Left kidney (tissue), 2 donors: Measurements from ENCODE around the gene MYO7A. TPM values are rescaled to one million over a fixed set of nuclear protein-coding genes. Genes with fewer than 3 reads are reported as not detected.

Experiments used
- DNase-seq: peaks from one replicate; pipeline ENCODE4 v3.0.0-alpha.2; 2013
- polyA plus RNA-seq: library from polyadenylated mRNA; unstranded; fragments of 120-200 nt; gene quantifications from one replicate; pipeline ENCODE4 v1.2.1, GENCODE V29; 2013; ENCODE audit not compliant: insufficient read length

MYO7A gene
- polyA plus RNA-seq, 1 donor = 3.7 TPM

DNA sequence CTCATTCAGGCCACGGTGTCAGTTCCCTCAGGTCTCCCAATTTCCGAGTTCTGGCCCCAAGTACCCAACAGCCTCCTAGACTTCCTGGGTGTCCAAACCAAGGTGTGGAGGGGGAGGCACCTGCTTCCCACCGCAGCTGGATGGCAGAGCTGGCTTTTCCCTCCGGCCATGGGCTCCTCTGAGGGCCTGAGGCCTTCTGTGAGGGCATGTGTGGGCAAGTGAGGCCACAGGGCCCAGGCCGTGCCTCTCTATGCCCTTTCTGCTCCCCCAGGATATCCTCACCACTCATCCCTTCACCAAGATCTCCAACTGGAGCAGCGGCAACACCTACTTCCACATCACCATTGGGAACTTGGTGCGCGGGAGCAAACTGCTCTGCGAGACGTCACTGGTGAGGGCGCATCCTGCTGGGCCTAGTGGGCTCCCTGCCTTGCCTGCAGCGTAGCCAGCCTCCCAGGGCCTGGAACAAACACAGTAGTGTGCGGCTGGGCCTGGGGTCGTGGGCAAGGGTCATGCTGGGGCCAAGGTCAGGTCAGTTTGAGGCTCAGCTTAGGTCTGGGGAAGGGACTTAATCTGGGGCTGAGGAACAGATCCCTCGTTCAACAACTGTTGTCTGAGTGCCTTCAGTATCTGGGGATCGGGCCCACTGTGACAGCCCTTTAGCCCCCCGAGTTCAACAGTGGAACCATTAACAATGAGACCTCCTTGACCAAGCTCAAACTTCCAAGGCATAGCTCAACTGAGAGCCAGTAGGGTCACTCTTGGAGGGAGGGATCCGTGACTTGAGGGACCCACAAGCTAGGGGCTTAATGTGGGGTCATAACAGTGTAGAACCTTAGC, 85.8 kb downstream of the MYO7A start:
- DNase-seq = no peak

DNA sequence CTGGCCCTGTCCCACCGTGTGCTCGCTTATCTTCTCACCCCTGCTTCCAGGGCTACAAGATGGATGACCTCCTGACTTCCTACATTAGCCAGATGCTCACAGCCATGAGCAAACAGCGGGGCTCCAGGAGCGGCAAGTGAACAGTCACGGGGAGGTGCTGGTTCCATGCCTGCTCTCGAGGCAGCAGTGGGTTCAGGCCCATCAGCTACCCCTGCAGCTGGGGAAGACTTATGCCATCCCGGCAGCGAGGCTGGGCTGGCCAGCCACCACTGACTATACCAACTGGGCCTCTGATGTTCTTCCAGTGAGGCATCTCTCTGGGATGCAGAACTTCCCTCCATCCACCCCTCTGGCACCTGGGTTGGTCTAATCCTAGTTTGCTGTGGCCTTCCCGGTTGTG, 86.5 kb downstream of the MYO7A start:
- DNase-seq = no peak

DNA sequence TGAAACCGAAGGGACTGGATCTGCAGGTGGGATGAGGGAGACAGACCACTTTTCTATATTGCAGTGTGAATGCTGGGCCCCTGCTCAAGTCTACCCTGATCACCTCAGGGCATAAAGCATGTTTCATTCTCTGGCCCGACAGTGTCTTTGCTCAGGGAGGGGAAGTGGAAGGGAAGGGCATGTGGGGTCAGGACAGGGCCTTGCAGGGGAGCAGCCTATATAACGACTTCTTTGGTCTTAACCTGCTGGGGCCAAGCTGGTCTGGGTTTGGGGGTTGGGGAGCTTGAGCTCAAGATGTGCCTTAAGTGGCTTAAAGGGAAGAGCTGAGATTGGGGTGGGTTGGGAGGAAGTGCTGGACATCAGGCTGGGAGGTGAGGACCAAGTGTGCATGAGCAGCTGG, 87.1 kb downstream of the MYO7A start:
- no peak for DNase-seq

DNA sequence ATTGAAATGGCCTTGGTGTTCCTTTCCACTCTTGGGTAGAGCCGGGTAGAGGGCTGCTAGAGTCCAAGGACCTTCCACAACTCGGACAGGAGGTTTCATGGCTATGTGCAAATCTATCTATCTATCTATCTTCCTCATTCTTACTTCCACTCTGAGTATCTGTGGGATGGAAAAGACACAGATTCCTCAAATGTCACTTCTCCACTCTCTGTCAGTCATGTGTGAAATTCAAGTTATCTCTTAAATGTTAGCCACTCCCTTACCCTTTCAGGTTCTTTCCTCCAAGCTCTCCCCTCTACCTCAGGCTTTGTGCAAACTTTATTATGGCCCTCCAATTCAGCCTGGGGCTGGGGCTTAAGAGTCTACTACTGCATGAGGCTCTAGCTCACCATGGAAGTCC, 89.1 kb downstream of the MYO7A start:
- DNase-seq = no peak

DNA sequence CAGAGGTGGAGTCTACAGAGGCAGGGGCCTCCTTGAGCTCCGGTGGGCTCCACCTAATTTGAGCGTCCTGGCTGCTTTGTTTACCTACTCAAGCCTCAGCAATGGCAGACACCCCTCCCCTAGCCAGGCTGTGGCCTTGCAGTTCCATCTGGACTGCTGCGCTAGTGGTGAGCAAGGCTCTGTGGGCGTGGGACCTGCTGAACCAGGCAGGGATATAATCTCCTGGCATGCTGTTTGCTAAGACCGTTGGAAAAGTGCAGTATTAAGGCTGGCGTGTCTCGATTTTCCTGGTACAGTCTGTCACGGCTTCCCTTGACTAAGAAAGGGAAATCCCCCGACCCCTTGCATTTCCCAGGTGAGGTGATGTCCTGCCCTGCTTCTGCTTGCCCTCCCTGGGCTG, 95.8 kb downstream of the MYO7A start:
- no peak for DNase-seq

DNA sequence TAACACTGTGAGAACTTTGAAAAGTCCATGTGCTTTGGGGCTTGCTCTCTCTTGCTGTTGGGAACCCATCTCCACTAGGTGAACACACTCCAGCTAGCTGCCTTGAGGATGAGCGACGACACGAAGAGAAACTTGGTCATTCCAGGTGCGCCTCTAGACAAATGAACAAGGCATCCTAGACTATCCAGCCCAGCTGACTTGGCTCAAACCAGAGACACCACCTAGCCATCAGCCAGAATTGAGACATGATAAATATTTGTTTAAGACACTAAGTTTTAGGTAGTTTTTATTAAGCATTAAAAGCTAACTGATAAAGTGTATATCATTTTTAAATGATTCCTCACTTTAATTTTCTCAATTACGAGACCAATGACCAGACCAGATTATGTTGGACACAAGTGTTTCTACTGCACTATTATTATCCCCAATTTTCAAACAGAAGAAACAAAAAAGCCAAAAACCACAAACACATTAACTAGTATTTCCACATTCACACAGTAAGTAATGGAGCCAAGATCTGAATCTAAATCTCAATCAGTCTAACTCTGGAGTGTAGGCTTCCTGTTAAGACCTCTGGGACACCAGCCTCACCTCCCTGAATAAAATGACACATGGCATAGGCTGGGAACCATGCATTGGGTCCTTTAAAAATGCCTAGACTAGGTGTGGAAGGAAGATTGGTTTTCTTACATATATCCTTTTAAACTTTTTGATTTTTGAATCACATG, 103.0 kb downstream of the MYO7A start:
- no peak for DNase-seq

DNA sequence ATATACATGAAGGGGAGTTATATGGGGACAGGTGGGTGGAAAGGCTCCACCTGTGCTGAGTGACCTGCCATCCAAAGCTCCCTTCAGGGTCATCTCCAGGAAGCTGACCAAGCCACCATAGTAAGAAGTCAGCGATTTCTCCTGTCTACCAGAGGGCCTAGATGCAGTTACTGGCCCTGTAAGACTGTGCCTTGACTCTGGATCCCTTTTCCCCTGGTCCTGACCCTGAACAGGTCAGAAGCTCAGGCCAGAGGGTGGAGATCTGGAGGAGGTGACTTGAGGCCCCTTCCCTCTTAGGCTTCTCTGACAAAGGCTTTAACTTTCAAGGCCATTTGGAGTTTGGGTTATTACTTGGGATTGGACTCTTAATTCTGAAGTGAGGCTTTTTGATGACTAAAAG, 103.8 kb downstream of the MYO7A start:
- DNase-seq = no peak

DNA sequence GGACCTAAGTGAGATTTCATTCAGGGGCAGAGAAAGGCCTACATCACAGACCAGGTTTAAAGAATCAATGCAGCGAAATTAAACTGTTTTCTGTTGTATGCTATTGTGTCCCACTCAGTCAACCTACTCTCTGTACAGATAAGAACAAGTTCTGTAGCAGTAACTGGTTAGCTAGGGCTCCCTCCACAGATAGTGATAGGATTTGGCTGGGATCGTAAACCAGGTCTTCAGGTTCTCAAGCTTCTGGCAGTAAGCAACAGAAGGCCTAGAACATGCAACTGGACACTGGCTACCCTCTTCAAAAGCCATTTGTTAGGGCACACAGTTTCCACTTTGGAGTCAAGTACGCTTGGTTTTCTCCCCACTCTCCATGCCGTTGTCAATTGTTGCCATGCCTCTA, 104.2 kb downstream of the MYO7A start:
- DNase-seq = no peak

DNA sequence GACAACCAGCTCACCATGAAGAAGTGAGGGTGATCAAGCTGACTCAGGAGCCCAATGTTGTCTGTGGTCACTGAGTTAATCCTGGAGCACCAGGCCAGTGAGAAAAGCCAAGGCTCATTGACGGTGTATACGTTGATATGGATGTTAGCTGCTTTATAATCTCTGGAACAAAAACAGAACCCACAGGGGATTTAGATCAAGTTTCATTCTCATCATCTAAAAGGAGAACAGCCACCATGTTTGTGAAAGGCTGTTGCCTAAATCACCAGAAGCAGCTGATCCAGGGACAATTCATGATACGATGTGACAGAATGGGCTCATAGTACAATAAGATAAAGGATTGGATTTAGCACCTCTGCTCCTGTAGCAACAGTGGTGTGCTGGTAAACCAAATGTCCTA, 105.0 kb downstream of the MYO7A start:
- no peak for DNase-seq

DNA sequence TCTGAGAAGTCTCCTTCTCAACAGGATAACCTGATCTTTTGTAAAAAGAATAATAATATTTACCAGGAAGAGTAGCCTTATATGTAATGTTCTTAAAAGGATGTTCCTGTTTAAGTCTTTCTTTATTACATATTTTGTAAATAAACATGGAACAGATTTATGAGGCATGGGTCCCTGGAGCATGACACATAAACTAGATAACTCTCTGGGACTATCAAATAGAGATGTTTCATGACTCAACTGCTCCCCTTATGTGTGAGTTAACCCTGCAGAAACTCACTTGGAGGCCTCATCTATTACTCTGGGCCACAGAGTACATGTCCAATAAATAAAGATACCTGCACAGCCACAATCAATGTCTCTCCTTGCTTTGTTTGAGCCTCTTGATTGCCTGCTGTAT, 108.9 kb downstream of the MYO7A start:
- DNase-seq = no peak

DNA sequence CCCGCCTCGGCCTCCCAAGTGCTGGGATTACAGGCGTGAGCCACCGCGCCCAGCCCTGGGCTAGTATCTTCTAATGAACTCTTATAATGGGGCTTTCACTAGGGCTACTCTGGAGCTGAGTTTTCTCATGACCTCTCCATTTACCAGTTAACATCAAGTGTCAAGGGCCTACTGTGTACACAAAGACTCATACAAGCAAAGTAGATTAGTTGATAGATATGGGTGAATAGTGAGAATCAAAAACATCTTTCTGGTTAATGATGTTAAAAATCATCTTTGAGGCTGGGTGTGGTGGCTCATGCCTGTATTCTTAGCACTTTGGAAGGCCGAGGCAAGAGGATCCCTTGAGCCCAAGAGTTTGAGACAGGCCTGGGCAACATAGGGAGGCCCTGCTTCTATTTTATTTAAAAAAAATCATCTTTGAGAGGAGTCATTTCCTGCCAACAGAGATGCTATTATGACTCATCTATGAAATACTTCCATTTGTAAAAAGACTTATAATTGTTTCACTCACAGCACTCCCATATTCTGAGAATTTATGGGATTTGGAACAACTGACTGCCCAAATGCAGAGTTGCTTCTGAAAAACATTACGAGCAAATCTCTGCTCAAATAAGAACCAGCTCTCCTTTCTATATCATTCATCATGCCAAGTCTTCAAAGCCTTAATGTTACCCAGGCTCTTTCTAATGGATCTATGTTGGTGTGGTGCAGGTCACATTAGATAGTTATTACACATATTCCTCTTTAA, 116.4 kb downstream of the MYO7A start:
- DNase-seq = no peak

DNA sequence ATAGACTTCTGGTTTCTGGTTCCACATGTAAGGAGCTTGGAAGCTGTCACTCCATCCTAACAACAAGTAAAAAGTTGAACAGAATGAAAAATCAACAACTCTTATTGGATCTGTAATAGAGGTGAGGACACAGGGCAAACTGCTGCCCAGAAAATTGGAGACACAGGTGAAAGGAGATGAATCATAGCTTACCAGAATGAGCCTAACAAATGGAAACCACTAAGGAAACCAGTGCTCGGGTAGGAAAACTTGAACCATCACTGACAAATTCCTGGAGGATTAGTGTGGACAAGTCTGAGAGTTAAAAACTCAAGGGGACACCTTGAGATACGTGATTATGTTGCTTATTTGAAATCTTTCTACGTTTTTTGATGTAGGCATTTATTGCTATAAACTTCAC, 121.4 kb downstream of the MYO7A start:
- no peak for DNase-seq

DNA sequence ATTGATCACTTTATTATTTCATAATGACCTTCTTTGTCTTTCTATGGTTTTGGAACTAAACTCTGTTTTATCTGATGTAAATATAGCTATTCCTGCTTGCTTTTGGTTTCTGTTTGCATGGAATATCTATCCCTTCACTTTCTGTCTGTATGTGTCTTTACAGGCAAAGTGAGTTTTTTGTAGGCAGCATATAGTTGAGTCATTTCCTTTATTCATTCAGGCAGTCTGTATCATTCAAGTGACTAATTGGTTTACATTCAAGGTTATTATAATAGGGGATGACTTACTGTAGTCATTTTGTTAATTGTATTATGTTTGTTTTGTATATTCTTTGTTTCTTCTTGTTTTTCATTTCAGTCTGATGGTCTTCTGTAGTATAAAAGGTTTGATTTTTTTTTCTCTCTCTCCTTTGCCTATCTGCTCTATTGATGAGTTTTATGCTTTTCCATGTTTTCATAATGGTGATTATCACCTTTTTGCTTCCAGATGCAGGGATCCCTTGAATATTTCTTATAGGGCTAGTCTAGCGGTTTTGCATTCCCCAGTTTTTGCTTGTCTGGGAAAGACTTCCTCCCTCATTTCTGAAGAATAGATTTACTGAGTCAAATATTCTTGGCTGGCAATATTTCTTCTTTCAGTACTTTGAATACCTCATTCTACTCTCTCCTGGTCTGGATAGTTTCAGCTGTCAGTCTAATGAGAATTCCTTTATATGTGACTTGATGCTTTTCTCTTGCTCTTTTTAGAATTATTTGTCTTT, 123.0 kb downstream of the MYO7A start:
- no peak for DNase-seq

DNA sequence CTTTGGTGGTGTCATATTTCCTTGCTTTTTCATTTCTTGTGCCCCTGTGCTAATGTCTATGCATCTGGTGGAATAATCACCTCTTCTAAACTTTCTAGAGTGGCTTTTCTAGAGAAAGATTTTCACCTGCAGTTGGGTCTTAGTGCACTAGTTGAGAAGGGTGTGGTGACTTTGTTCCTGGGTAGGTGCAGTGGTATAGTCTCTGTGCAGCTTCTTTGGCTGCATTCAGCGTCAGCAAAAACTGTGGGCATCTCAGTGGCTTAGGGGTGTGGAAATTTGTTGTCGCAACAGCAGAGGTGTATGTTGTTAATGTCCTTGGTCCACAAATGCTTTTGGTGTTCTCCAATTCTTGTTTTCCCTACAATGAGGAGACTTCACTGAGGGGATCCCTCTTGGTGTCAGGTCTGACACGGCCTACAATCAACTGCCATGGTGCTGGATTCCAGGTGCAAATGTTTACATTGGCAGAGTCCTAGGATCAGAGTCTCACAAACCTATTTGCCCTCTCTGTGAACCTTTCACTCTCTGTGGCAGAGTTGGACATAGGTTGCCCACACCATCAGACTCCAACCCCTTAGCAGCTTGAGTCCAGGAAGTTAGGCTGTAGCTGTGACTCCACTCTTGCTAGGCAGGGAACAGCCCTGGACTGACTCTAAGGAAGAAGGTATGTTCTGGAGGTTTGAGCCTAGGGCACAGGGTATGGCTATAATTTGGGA, 124.7 kb downstream of the MYO7A start:
- no peak for DNase-seq

DNA sequence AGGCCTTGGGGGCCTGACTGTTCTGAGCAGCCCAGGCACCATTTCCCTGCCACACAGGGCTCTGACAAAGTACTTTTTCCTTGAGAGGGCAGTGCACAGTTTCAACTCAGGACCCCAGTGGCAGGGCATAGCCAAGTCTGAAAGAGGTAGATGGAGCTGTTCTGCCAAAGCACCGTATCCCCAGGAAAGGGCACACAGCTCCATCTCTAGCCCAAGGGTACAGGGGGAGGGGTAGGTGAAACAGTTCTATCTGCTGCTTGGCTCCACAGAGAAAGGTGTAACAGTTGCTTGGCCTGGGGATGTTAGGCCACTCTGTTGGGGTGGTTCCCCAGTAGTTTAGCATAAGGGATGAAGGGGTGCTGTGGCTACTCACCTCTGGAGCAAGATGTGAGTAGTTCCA, 125.6 kb downstream of the MYO7A start:
- DNase-seq = no peak

DNA sequence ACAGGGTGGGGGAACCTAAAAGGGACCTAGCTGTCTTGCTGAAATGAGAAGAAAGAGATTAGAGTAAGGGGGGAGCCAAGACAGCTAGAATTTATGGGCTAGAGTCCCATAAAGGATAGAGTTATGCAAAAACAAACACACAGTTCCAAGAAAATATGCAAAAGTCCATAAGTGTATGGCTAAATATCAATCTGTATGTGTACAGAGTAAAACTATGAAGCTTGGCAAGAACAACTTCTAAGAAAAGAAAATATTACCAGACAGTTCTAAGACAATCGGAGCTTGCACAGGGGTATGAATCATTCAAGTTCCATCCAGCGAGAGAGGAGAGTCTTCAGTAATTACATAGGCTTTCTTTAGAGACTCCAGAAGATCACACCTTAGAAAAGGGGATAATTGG, 131.6 kb downstream of the MYO7A start:
- no peak for DNase-seq

DNA sequence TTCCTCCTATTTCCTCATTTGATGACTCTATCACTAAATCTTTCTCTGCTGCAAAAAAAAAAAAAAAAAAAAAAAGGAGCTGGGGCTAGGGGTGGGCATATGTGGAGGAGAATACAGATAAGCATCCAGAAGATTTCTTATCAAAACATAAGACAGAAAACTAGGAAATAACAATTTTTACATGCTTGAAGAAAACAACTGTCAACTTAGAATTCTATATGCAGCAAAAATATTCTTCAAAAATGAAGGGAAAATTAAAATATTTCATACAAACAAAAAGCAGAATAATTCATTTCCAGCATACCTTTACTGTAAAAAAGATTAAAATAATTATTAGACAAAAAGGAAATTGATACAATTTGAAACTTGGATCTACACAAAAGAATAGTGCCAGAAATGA, 134.8 kb downstream of the MYO7A start:
- DNase-seq = no peak
